Mesendoderm (in vitro differentiated cells): Measurements from ENCODE around the gene KRT81.
A peak's percentile ranks its signal among the peaks of the same experiment; 100 is the strongest.

Source experiments
- DNase-seq: peaks from one replicate; pipeline ENCODE4 v3.0.0; 2013
- H2AK5ac ChIP-seq: 2 replicates; pipeline ENCODE4 v1.6.1; 2013; ENCODE audit warnings: low read length, inconsistent platforms
- H2BK120ac ChIP-seq: 2 replicates; pipeline ENCODE4 v1.6.1; 2013; ENCODE audit warnings: low read depth, mild to moderate bottlenecking, low read length, moderate library complexity, mixed read lengths
- H2BK15ac ChIP-seq: replicated peaks from 2 replicates; pipeline ENCODE4 v1.6.1; 2013; ENCODE audit warnings: low read depth, mild to moderate bottlenecking, moderate library complexity
- H2BK5ac ChIP-seq: 2 replicates; pipeline ENCODE4 v1.6.1; 2013; ENCODE audit warnings: low read length, inconsistent platforms
- H3K18ac ChIP-seq: 2 replicates; pipeline ENCODE4 v1.6.1; 2013; ENCODE audit warnings: mild to moderate bottlenecking, low read length, mixed read lengths
- H3K23ac ChIP-seq: one replicate; pipeline ENCODE4 v1.6.1; 2013; ENCODE audit warnings: low read length
- H3K27ac ChIP-seq: 2 replicates; pipeline ENCODE4 v1.5.1; 2013; ENCODE audit warnings: low read depth, mild to moderate bottlenecking, inconsistent platforms, low read length, moderate library complexity
- H3K27me3 ChIP-seq: 2 replicates; pipeline ENCODE4 v1.6.1; 2013; ENCODE audit warnings: low read length, control low read depth, mild to moderate bottlenecking, inconsistent platforms; ENCODE audit not compliant: insufficient read depth, poor library complexity
- H3K36me3 ChIP-seq: 2 replicates; pipeline ENCODE4 v1.6.1; 2013; ENCODE audit warnings: low read length, inconsistent platforms; ENCODE audit not compliant: control insufficient read depth, insufficient read depth
- H3K4ac ChIP-seq: one replicate; pipeline ENCODE4 v1.6.1; 2013; ENCODE audit warnings: low read depth, mild to moderate bottlenecking, low read length, moderate library complexity
- H3K4me1 ChIP-seq: 2 replicates; pipeline ENCODE4 v1.6.1; 2013; ENCODE audit warnings: low read depth, low read length, inconsistent platforms; ENCODE audit not compliant: control insufficient read depth
- H3K4me2 ChIP-seq: 2 replicates; pipeline ENCODE4 v1.6.1; 2013; ENCODE audit warnings: low read length
- H3K4me3 ChIP-seq: 2 replicates; pipeline ENCODE4 v1.5.1; 2013; ENCODE audit warnings: mild to moderate bottlenecking, low read length
- H3K56ac ChIP-seq: one replicate; pipeline ENCODE4 v1.6.1; 2013; ENCODE audit warnings: low read length
- H3K79me1 ChIP-seq: 2 replicates; pipeline ENCODE4 v1.6.1; 2013; ENCODE audit warnings: low read length, inconsistent platforms
- H3K79me2 ChIP-seq: 2 replicates; pipeline ENCODE4 v1.6.1; 2013; ENCODE audit warnings: mild to moderate bottlenecking, low read length; ENCODE audit not compliant: control insufficient read depth, insufficient read depth
- H3K9ac ChIP-seq: 2 replicates; pipeline ENCODE4 v1.6.1; 2013; ENCODE audit warnings: low read length, inconsistent platforms
- H4K5ac ChIP-seq: one replicate; pipeline ENCODE4 v1.6.1; 2013; ENCODE audit warnings: low read length
- H4K8ac ChIP-seq: one replicate; pipeline ENCODE4 v1.6.1; 2013; ENCODE audit warnings: low read depth, mild to moderate bottlenecking, control low read depth, low read length, moderate library complexity
- WGBS: extraction: QIAGEN DNeasy Blood & Tissue Kit; methylation state at CpG from one replicate; pipeline ENCODE4 v1.1.7; 2013; ENCODE audit warnings: low lambda C conversion rate, missing lambda C conversion rate; ENCODE audit not compliant: insufficient coverage; ENCODE audit errors: extremely low coverage; 5-methylcytosine and 5-hydroxymethylcytosine counted together

KRT81 gene

DNA sequence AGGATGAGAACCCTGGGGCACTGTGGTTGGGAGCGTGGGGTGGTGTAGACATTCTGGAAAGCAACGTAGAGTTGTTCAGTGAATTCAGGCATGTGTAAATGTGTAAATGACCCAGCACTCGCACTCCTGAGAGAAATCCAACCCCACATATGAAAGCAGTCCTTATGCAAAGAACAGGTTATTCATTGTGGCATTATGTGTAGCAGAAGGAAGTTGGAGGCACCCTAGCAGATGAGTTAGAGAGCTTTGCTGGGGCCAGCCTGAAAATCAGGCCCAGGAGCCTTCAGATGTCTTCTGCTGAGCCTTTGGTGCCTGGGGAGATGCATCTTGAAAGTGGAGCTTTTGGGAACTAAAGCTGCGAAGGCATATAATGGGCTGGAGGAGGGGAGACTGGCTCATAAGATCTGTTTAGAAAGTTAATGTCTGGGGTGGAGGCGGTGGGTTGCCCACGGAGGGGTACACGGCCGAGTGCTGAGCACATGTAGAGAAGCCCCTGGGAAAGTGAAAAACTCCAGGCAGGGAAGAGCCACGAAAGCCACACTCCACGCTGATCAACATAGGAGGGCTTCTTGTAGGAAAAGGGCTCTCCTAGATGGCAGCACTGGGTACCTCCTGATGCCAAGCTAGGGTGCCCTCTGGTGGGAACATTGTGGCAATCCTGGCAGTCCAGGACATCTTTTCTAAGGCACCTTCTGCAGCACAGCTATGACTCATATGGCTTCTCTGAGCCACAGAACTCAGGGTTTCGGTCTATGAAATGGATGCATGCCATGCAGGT lies 35.9 kb upstream of the KRT81 start:
- H3K4me2 ChIP-seq = no peak overlapping the region
- no peak overlapping the region for H3K23ac ChIP-seq
- no peaks in the 10 kb centered on the region for H3K79me1 ChIP-seq
- H2BK120ac ChIP-seq = no peak overlapping the region
- H3K4me3 ChIP-seq = no peak overlapping the region
- no peak overlapping the region for H3K9ac ChIP-seq
- H3K18ac ChIP-seq = no peak overlapping the region
- peak; percentile 94 for DNase-seq
- no peak overlapping the region for H4K8ac ChIP-seq
- no peaks in the 10 kb centered on the region for H3K4me1 ChIP-seq
- H3K27ac ChIP-seq = no peak overlapping the region
- no peak overlapping the region for H2AK5ac ChIP-seq
- no peaks in the 10 kb centered on the region for H3K27me3 ChIP-seq
- no peak overlapping the region for H3K56ac ChIP-seq
- no peaks in the 10 kb centered on the region for H3K36me3 ChIP-seq
- H3K4ac ChIP-seq = no peak overlapping the region
- no CpG with 5 or more reads among the region's 11 CpGs for WGBS
- H2BK5ac ChIP-seq = no peak overlapping the region
- H2BK15ac ChIP-seq = no peak overlapping the region
- no peaks in the 10 kb centered on the region for H3K79me2 ChIP-seq
- no peak overlapping the region for H4K5ac ChIP-seq

DNA sequence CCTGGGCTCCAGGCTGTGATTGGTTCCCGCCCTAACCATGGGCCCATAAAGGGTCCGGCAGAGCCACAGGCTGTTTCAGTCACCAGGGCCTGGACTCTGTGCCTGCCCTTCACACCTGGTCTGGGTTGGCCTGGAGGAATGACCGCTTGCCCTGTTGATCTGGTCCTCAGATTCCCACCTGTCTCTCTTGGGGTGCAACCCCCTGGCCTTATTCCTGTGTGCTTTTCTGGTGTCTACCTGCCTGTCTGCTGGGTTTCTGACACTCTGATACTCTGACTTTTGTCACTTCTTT lies 32.8 kb upstream of the KRT81 start:
- no peaks in the 10 kb centered on the region for H3K79me1 ChIP-seq
- WGBS = no CpG with 5 or more reads among the region's 3 CpGs

DNA sequence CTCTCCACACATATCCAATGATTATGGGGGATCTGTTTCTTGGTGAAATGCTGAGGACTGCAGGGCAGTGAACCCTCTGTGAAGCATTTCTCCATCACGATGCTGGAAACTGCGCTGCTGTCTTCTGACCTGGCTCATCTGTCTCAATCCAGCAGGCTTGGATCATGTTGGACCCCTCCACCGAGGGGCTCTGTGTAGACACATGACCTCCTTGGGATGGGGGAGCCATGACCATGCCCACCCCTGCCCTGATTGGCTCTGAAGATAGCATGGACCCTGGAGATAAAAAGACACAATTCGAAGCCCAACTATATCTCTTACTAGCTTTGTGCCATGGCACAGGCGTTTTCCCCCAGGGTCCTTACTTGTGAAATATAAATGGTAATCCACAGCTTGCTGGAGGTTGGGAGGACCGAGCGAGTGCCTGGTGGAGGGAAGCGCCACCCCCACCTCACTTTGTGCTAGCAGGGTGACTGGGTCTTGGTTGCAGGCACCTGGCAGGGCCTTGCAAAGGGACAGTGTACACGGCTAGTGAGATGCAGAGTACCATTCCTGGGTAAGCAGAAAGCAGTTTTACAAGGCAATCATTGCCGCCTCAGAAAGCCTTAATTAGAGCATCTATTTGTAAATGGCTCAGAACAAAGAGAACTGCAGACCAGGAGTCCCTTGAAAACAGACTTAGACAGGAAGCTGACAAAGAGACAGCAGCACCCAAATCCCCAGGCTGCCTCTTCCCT lies 32.2 kb upstream of the KRT81 start:
- no peak overlapping the region for H3K9ac ChIP-seq
- no peak overlapping the region for H3K4me2 ChIP-seq
- no peaks in the 10 kb centered on the region for H3K79me1 ChIP-seq
- no peaks in the 10 kb centered on the region for H3K27me3 ChIP-seq
- H3K4ac ChIP-seq = no peak overlapping the region
- no peak overlapping the region for H2BK15ac ChIP-seq
- H3K27ac ChIP-seq = no peak overlapping the region
- no peak overlapping the region for H3K23ac ChIP-seq
- H3K18ac ChIP-seq = no peak overlapping the region
- no peak overlapping the region for H2AK5ac ChIP-seq
- DNase-seq = no peak
- no peaks in the 10 kb centered on the region for H3K36me3 ChIP-seq
- no peak overlapping the region for H2BK5ac ChIP-seq
- no peak overlapping the region for H3K4me3 ChIP-seq
- H2BK120ac ChIP-seq = no peak overlapping the region
- no peaks in the 10 kb centered on the region for H3K79me2 ChIP-seq
- H4K5ac ChIP-seq = no peak overlapping the region
- H4K8ac ChIP-seq = no peak overlapping the region
- no CpG with 5 or more reads among the region's 10 CpGs for WGBS
- H3K56ac ChIP-seq = no peak overlapping the region
- no peaks in the 10 kb centered on the region for H3K4me1 ChIP-seq

More for the DNA sequence above, 32.8 kb upstream of the KRT81 start:
- Histone ChIP-seq H3K23ac (no peak overlapping the region), H3K27ac (no peak overlapping the region), H3K79me2 (no peaks in the 10 kb centered on the region), H2BK15ac (no peak overlapping the region), H2BK120ac (no peak overlapping the region), H2AK5ac (no peak overlapping the region), H3K4me3 (no peak overlapping the region), H4K8ac (no peak overlapping the region), H3K4me2 (no peak overlapping the region), H3K9ac (no peak overlapping the region), H3K36me3 (no peaks in the 10 kb centered on the region), H3K4me1 (no peaks in the 10 kb centered on the region), H3K18ac (no peak overlapping the region), H3K56ac (no peak overlapping the region), H4K5ac (no peak overlapping the region), H2BK5ac (no peak overlapping the region), H3K4ac (no peak overlapping the region), H3K27me3 (no peaks in the 10 kb centered on the region)
- DNase-seq = no peak

GRCh38 chr12:52323001-52323400 lies 31.7 kb upstream of the KRT81 start:
- Histone ChIP-seq H2BK120ac (no peak overlapping the region), H2AK5ac (no peak overlapping the region), H3K4me2 (no peak overlapping the region), H3K9ac (no peak overlapping the region), H3K56ac (no peak overlapping the region), H2BK5ac (no peak overlapping the region), H3K36me3 (no peaks in the 10 kb centered on the region), H2BK15ac (no peak overlapping the region), H3K79me1 (no peaks in the 10 kb centered on the region), H3K27me3 (no peaks in the 10 kb centered on the region), H4K8ac (no peak overlapping the region), H3K23ac (no peak overlapping the region), H3K4me1 (no peaks in the 10 kb centered on the region), H3K18ac (no peak overlapping the region), H3K4me3 (no peak overlapping the region), H3K27ac (no peak overlapping the region), H4K5ac (no peak overlapping the region), H3K4ac (no peak overlapping the region), H3K79me2 (no peaks in the 10 kb centered on the region)
- no CpG with 5 or more reads among the region's 1 CpG for WGBS
- DNase-seq = no peak

DNA sequence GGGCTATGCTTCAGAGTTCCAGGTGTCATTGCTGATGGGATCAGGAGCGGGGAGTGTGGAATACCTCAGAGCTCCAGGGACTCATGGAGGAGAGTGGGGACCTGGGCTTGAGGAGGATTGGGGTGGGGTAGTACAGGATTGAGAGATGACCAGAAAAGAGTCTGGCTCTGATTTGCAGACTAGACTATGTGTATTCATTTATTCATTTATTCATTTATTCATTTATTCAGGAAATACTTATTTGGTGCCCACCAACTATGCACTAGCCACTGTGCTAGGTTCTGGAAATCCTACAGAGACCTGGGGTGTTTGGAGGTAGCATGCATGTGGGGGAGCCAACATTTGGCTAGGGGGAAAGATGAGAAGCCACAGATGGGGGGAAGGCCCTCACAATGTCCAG lies 30.7 kb upstream of the KRT81 start:
- Histone ChIP-seq H3K79me2 (no peaks in the 10 kb centered on the region), H3K79me1 (no peaks in the 10 kb centered on the region), H3K56ac (no peak overlapping the region), H3K27ac (no peak overlapping the region), H3K4me3 (no peak overlapping the region), H4K5ac (no peak overlapping the region), H3K36me3 (no peaks in the 10 kb centered on the region), H2BK120ac (no peak overlapping the region), H3K23ac (no peak overlapping the region), H3K27me3 (no peaks in the 10 kb centered on the region), H2AK5ac (no peak overlapping the region), H3K4me1 (no peaks in the 10 kb centered on the region), H4K8ac (no peak overlapping the region), H3K9ac (no peak overlapping the region), H3K4me2 (no peak overlapping the region), H3K4ac (no peak overlapping the region), H3K18ac (no peak overlapping the region), H2BK5ac (no peak overlapping the region), H2BK15ac (no peak overlapping the region)
- no peak for DNase-seq
- no CpG with 5 or more reads among the region's 1 CpG for WGBS
